K562 treated with DMSO at 1 percent for 4 hours (cell line): Measurements from ENCODE around the gene MROH2A. TPM values are rescaled to one million over a fixed set of nuclear protein-coding genes. Genes with fewer than 3 reads are reported as not detected.

Source experiments
- total RNA-seq: library from RNA; unstranded; fragments of 300-600 nt; gene quantifications from 2 replicates; pipeline ENCODE4 v1.2.3, GENCODE V29; 2022; ENCODE audit not compliant: insufficient read depth

MROH2A gene
- not detected in 2 replicates for total RNA-seq

GRCh38 chr2:233778030-233778429, at the start of gene MROH2A:
Gene MROH2A, plus strand, starts transcription at chr2:233778330. Its CDS starts 1,029 bp downstream, at chr2:233779359.

GRCh38 chr2:233728723-233729301, 49.3 kb upstream of the MROH2A start, which contains the start of gene UGT1A3:
Gene UGT1A3, plus strand, starts transcription at chr2:233729042. Its CDS starts 85 bp downstream, at chr2:233729127.

GRCh38 chr2:233760043-233760442, 18.1 kb upstream of the MROH2A start, which contains the start of gene UGT1A1:
Gene UGT1A1, plus strand, starts transcription at chr2:233760270. Its CDS starts 18 bp downstream, at chr2:233760288.

GRCh38 chr2:233854241-233854981, 76.3 kb downstream of the MROH2A start, which contains the start of gene HJURP:
Gene HJURP, minus strand, starts transcription at chr2:233854535. Its CDS starts 35 bp downstream, at chr2:233854500.

GRCh38 chr2:233867993-233868532, 89.9 kb downstream of the MROH2A start, which contains the start of gene MSL3B:
Gene MSL3B, minus strand, starts transcription at chr2:233868386.

Other genes starting within 250 kb of the MROH2A start
- 10.1 and 10.3 TPM in 2 replicates for gene USP40, start 211.5 kb upstream of the MROH2A start, total RNA-seq
- gene UGT1A8, start 160.7 kb upstream of the MROH2A start, total RNA-seq, result not detected in 2 replicates
- not detected in 2 replicates for gene UGT1A10, start 141.9 kb upstream of the MROH2A start, total RNA-seq
- gene UGT1A9, start 106.4 kb upstream of the MROH2A start, total RNA-seq, result not detected in 2 replicates
- not detected in 2 replicates for gene UGT1A7, start 96.4 kb upstream of the MROH2A start, total RNA-seq
- not detected in 2 replicates for gene UGT1A6, start 85.4 kb upstream of the MROH2A start, total RNA-seq
- not detected in 2 replicates for gene UGT1A5, start 65.4 kb upstream of the MROH2A start, total RNA-seq
- gene UGT1A4, start 59.6 kb upstream of the MROH2A start, total RNA-seq, result not detected in 2 replicates
- not detected in 2 replicates for gene UGT1A3, start 49.3 kb upstream of the MROH2A start, total RNA-seq
- not detected in 2 replicates for gene UGT1A1, start 18.1 kb upstream of the MROH2A start, total RNA-seq
- 18.1 and 25.3 TPM in 2 replicates for gene HJURP, start 76.2 kb downstream of the MROH2A start, total RNA-seq
- not detected in 2 replicates for gene TRPM8, start 139.0 kb downstream of the MROH2A start, total RNA-seq